ENCODE results near the gene DNAJC4. TPM values are rescaled to one million over a fixed set of nuclear protein-coding genes. Genes with fewer than 3 reads are reported as not detected.

DNAJC4 gene
- total and polyA plus RNA-seq, 2 of the 8 experiments (the other 6 are each of a cell fraction or from before 2014, with no cell fraction given), result 14.6 to 31.0 TPM

GRCh38 chr11:64204080-64204440 lies 26.3 kb upstream of the DNAJC4 start (continued):
- TF ChIP-seq, protein P1, sequence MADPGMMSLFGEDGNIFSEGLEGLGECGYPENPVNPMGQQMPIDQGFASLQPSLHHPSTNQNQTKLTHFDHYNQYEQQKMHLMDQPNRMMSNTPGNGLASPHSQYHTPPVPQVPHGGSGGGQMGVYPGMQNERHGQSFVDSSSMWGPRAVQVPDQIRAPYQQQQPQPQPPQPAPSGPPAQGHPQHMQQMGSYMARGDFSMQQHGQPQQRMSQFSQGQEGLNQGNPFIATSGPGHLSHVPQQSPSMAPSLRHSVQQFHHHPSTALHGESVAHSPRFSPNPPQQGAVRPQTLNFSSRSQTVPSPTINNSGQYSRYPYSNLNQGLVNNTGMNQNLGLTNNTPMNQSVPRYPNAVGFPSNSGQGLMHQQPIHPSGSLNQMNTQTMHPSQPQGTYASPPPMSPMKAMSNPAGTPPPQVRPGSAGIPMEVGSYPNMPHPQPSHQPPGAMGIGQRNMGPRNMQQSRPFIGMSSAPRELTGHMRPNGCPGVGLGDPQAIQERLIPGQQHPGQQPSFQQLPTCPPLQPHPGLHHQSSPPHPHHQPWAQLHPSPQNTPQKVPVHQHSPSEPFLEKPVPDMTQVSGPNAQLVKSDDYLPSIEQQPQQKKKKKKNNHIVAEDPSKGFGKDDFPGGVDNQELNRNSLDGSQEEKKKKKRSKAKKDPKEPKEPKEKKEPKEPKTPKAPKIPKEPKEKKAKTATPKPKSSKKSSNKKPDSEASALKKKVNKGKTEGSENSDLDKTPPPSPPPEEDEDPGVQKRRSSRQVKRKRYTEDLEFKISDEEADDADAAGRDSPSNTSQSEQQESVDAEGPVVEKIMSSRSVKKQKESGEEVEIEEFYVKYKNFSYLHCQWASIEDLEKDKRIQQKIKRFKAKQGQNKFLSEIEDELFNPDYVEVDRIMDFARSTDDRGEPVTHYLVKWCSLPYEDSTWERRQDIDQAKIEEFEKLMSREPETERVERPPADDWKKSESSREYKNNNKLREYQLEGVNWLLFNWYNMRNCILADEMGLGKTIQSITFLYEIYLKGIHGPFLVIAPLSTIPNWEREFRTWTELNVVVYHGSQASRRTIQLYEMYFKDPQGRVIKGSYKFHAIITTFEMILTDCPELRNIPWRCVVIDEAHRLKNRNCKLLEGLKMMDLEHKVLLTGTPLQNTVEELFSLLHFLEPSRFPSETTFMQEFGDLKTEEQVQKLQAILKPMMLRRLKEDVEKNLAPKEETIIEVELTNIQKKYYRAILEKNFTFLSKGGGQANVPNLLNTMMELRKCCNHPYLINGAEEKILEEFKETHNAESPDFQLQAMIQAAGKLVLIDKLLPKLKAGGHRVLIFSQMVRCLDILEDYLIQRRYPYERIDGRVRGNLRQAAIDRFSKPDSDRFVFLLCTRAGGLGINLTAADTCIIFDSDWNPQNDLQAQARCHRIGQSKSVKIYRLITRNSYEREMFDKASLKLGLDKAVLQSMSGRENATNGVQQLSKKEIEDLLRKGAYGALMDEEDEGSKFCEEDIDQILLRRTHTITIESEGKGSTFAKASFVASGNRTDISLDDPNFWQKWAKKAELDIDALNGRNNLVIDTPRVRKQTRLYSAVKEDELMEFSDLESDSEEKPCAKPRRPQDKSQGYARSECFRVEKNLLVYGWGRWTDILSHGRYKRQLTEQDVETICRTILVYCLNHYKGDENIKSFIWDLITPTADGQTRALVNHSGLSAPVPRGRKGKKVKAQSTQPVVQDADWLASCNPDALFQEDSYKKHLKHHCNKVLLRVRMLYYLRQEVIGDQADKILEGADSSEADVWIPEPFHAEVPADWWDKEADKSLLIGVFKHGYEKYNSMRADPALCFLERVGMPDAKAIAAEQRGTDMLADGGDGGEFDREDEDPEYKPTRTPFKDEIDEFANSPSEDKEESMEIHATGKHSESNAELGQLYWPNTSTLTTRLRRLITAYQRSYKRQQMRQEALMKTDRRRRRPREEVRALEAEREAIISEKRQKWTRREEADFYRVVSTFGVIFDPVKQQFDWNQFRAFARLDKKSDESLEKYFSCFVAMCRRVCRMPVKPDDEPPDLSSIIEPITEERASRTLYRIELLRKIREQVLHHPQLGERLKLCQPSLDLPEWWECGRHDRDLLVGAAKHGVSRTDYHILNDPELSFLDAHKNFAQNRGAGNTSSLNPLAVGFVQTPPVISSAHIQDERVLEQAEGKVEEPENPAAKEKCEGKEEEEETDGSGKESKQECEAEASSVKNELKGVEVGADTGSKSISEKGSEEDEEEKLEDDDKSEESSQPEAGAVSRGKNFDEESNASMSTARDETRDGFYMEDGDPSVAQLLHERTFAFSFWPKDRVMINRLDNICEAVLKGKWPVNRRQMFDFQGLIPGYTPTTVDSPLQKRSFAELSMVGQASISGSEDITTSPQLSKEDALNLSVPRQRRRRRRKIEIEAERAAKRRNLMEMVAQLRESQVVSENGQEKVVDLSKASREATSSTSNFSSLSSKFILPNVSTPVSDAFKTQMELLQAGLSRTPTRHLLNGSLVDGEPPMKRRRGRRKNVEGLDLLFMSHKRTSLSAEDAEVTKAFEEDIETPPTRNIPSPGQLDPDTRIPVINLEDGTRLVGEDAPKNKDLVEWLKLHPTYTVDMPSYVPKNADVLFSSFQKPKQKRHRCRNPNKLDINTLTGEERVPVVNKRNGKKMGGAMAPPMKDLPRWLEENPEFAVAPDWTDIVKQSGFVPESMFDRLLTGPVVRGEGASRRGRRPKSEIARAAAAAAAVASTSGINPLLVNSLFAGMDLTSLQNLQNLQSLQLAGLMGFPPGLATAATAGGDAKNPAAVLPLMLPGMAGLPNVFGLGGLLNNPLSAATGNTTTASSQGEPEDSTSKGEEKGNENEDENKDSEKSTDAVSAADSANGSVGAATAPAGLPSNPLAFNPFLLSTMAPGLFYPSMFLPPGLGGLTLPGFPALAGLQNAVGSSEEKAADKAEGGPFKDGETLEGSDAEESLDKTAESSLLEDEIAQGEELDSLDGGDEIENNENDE (IDR thresholded peaks at IDR 0.05; ENCODE audit: insufficient replicate concordance, low read length), result no peak
- TF ChIP-seq SUZ12 (IDR thresholded peaks at IDR 0.05; ENCODE audit: low read length) (no peak), ATF2 (IDR thresholded peaks at IDR 0.05; ENCODE audit: low read length) (no peak), BACH1 (IDR thresholded peaks at IDR 0.05; ENCODE audit: low read length) (no peak), GABPA (IDR thresholded peaks at IDR 0.05; ENCODE audit: borderline replicate concordance, insufficient read depth, low read length) (no peak), NRF1 (IDR thresholded peaks at IDR 0.05; ENCODE audit: low read depth, low read length) (no peak), NANOG (IDR thresholded peaks at IDR 0.05; ENCODE audit: insufficient read depth, low read depth, low read length, poor library complexity, severe bottlenecking) (no peak), RBBP5 (IDR thresholded peaks at IDR 0.05; ENCODE audit: borderline replicate concordance, low read depth, low read length) (no peak), HDAC2 (IDR thresholded peaks at IDR 0.05; ENCODE audit: borderline replicate concordance in 1 of 2, low read depth in 2 of 2, low read length in 2 of 2) (no peak), CREB1 (IDR thresholded peaks at IDR 0.05) (no peak)

Measured in H1 (cell line).